ENCODE data around the gene PKNOX2.

The PKNOX2 gene

DNA sequence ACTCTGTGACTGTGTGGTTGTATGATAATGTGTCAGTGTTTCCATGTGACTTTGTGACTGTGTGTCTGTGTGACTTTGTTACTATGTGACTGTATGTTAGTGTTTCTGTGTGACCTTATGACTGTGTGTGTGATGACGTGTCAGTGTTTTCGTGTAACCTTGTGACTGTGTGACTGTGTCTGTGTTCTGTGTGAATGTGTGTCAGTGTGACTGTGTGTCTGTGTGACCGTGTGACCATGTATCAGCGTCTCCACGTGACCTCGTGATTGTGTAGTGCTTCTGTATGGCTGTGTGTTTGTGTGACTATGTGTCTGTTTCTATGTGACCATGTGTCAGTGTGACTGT is 9.5 kb upstream of the PKNOX2 start:
- no peak for DNase-seq (ENCODE audit: low read depth)

- DNase-seq (ENCODE audit: low read depth): no peak
Observed at GRCh38 chr11:125155767-125156166, 8.8 kb upstream of the PKNOX2 start.

DNA sequence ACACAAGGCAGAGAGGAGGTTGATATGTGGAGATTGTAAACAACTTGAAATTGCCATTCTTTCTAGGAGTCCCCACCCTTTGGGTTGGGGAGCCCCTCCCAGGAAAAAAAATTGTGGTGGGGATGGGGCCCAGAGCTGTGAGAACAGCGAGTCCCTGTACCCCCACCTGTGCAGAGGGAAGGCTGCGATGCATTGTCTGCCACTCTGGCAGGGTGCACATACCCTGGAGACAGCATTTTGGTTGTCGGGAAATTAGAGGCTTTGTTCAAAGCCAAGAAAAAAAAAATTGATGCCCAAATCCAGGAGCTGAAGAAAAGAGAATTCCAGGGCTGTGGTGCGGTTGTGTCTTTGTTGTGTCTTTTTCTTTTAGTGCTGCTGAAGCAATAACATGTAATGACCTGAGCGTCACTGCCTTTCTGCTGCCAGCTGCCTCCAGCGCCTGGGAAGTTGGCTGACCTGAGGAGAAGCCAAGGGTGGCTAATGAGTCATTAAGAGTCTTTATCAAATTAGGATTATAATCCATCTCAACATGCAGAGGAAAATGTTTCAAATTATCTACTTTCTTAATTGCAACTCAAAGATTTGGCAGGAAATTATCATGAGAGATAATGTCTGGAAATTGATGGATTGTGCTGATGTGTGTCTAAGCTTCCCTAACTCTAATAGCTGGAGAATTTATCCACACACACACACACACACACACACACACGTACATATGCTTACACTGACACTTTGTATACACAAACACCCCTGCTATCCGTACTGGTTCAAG is 8.0 kb upstream of the PKNOX2 start:
- no peak for DNase-seq (ENCODE audit: low read depth)

DNA sequence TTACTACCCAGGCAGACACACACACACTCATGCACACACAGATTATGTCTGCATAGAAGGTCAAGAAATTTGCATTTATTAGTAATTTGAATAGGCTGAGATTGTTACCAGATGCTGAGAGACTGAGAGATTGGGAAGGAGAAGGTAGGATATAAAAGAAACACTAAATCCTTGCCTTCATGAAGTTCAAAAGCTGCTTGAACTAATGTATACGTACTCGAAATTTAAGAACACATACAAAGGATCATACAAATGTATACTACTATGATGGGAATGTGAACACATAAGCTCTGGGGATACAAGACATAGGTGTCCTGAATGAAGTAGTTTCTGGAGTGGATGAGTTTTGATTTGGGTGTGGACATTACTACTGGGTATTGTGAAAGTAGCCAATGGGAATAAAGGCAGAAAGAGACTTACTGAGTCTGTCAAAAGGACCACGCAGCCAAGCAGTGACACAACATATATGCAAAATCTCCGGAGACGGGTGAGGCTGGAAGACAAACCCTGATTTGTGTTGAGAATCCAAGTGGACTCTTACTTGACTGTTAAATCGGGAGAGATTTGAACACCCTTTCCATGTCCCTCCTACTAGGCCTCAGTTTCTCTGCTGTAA is 7.3 kb upstream of the PKNOX2 start:
- DNase-seq (ENCODE audit: low read depth): no peak

GRCh38 chr11:125157953-125158680 is 6.4 kb upstream of the PKNOX2 start:
- DNase-seq (ENCODE audit: low read depth): no peak

DNA sequence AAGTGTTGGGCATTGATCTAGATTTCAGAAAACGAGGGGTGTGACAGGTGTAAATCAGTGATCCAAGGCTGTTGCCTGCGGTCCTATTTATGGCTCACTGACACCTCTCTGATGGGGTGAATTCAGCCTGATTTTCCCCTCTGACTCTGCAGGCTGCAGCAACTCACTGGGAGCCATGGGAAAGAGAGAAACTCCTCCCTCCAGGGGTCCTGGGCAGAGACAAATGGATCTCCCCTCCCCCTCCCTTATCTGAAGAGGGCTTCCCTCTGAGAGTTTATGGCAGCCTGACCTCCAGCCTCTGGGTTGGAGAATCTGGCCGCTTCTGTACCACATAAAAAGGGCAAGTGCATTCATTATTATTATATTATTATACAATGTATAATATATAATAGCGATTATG is 1.8 kb upstream of the PKNOX2 start:
- no peak for DNase-seq (ENCODE audit: low read depth)

DNA sequence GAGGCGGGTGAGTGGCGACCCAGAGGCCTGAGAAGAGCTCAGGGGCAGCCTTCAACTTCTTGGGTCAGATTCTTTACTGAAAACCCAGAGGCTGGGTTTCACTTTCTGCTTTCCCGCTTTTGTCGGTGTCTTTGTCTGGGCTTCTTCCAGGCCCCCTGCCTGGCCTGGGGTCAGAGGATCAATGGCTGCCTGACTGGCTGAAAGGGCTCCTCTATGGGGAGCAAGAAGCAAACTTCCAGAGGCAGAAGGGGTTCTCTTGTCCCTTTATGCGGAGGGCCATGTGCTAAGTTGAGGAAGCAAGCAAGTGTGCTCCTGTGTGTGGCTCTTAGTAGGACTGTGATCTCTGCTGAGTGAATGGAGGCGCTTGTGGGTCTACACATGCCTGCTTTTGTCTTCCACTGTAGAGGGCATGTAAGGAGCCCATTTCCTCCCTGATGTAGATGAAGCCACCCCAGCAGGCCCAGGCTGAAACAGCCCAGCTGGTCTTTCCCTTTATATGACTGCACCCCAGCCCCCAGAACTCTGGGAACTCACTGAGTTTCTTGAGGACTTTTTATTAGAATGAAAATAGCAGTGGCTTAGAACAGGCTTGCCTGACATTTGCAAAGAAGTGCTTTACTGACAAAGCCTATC is 1.0 kb upstream of the PKNOX2 start:
- no peak for DNase-seq (ENCODE audit: low read depth)

DNA sequence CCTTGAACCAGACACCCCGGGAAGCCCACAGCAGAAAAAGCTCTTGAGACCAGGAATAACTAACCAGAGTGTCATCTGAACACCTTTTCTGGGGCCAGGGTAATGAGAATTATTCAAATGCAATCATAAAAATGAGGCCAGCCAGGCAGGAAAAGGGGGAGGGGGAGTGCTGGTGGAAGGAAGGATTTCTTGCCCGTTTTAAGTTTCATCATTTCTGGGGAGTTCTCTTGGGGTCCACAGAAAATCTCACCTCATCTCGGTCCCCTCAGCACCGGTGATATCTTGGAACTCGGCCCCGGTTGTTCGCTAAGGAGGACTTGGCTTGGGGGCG is 495 bp upstream of the PKNOX2 start:
- DNase-seq (ENCODE audit: low read depth): no peak

- no peak for DNase-seq (ENCODE audit: low read depth)
Observed at GRCh38 chr11:125165111-125165842, 726 bp downstream of the PKNOX2 start.

DNA sequence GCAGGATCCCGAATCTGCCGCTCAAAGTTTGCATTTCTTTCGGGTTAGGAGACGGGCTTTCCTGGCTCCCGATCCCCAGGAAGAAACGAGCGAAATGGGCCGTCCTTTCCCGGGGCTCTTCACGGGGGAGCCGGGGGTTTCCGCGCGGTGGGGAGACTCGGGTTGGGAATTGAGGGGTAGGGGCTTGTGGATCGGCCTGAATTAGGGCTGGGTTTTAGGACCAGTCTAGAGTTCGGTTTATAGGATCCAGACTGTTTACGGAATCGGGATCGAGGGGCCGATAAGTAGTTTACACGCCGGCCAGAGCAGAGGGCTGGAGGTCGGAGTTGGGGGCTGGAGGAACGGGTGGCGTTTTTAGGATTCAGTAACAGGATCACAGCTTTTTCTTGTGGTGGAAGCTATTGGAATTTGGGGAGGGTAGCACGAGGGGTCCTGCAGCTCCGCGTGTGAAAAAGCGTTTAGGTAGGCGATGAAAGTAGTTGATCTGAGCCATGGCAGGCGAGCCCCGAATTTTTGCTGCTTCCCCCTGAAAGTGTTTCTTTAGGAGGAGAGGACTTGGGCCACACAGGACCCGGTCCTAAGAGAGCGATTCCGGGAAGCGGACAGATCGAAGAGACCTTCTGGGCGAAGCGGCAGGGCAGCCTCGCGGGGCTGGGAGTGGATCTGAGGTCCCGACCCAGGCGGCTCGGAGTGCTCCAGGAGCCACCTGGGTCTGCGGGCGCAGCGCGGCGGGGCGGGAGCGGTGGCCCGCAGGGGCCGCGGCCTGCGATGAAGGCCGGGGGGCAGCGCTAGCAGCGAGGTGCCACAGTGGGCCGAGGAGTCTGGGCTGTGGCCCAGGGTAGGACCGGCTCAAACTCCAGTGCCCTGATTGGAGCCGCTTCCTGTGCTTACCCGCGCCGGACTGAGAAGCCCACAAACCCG is 1.6 kb downstream of the PKNOX2 start:
- no peak for DNase-seq (ENCODE audit: low read depth)

DNA sequence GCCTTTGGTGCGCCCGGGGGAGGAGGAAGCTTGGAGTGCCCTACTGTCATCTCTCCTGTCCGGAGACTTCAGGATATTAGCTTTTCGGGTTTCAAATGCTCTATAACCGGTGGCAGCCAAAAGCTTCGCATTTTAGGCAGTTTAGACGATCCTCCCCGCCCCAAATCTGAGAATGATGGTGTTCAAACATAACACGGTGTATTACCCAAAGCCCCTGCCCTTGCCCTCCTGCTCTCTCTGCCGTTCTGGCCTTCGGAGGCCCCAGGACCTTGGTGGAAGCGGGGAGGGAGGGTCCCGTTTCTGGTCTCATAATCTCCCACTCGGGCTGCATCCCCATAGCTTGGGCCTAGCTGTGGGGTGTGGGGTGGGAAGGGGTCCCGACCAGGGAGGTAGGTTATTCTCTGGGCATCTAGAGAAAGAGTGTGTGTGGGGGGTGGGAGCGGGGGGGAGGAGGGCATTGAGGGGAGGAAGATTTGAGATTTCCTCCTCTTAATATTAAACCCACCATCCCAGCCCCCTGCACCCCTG is 2.3 kb downstream of the PKNOX2 start:
- no peak for DNase-seq (ENCODE audit: low read depth)

GRCh38 chr11:125167292-125167953 is 2.9 kb downstream of the PKNOX2 start:
- no peak for DNase-seq (ENCODE audit: low read depth)

DNA sequence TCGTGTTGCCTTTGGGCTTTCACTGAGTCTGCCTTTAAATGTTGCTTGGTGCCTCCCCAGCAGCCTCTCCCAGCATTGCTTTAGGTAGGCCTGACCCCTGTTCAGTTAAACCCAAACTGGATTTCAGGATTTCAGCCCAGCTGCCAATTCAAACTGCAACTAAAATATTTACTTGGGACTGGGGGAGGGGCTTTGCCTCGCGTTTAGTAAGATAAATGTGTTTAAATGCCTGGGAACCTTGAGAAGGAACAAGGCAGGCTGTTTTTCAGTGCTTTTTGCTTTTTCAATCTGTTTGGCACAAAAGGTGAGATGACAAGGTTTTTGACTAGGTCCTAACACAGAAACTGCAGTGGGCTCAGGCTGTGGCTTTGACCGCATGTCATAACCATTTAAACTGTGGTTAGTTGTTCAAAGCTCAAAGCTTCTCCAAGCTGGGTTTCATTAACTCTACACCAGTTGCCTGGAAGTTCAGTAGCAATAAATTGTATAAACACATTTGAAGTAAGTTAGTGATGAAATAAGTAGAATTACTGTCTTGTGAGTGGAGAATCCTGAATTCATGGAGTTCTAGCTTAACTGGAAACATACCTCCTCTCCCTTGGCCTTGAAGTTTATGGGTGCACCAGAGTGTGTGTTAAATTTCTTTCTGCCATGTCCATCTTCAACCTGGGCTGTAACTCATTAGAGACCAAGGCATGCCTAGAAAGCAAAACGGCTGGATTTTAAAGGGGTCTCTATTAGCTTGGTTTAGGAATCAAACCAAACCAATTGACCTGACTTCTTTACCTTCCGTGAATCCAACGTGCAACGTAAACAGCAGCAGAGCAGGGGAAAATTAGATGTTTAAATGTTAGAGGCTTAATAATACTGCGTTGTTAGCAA is 3.6 kb downstream of the PKNOX2 start:
- no peak for DNase-seq (ENCODE audit: low read depth)

DNA sequence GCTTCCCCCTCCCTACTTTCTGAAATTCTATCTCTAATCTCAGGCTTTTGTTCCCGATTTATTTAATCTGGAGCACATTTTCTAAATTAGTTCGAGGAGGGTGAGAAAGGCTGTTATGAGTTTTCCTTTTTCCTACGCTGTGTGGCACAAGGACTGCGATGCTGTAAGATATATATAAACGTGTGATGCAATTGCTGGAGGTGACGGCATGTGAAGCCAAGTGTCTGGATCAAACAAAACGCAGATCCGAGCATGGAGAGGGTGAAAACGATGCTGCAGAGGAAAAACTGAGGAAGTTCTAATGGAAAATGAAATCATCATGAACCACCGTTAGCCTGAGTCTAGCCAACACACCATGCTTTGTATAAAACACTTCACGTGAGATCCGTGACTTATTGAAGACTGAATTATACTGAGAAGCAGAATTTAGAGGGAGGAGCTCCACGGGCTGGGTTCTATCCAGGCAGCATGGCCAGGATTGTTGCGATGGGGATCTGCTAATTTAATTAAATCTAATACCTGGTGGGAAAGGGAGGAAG is 4.4 kb downstream of the PKNOX2 start:
- no peak for DNase-seq (ENCODE audit: low read depth)

DNA sequence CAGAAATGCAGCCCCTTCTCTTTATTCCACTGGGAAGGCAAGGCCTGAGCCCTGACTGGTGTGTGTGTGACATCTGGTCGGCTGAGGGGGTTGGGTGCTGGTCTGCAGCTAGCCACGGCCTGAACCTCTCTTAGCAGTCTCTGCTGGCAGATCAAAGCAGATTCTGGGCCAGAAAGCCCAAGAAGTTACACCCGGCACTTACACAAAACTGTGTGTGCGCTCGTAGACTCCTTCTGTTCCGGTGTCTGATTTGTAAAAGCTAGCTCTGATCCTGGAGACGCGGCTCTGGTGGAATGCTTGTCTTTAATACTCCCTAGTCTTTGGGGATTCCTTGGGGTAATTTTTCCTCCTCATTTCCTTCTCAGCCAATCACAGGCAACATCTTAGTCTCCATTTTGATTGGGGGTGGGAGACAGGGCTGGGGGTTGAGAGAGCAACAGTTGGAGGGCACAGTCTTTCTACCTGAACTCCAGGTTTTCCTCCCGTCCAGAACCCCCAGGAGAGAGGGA is 5.5 kb downstream of the PKNOX2 start:
- DNase-seq (ENCODE audit: low read depth): no peak

- no peak for DNase-seq (ENCODE audit: low read depth)
Observed at GRCh38 chr11:125170510-125171031, 6.0 kb downstream of the PKNOX2 start.

DNA sequence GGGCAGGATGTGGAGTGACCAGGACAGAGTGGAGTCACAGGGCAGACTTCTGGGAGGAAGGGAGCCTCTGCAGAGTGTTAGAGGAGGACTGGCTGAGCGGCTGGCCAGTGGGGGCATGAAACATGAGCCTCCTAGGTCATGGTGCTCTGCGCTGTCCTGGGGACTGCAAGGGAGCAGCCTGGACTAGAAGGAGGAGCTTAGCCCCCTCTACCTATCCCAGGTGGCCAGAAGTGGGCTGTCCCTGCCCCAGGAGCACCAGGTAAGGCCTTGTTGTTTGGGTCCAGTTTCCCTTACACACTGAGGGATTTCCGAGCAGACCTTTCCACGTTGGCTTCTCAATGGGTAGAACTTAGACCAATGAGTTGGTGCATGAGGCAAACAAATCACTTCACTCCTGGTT is 7.4 kb downstream of the PKNOX2 start:
- no peak for DNase-seq (ENCODE audit: low read depth)

GRCh38 chr11:125173027-125173426 is 8.5 kb downstream of the PKNOX2 start:
- no peak for DNase-seq (ENCODE audit: low read depth)

DNA sequence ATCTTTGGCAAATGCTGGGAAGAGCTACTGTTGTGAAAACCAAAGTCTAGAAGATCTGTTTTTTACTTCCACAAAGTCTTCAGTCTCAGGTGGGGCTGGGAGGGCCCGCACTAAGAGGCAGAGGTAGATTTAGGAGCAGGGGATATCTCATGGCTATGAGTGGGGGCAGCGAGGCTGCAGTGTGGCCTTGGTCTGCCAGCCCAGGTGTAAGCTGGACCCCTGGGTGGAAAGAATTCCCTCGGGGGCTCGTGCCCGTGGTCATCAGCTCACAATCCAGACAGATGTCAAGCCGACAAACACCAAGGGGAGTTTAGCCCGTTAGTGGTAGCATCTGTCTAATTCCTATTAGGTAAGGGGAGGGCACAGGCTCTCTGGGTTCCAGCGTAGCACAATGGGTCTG is 9.0 kb downstream of the PKNOX2 start:
- no peak for DNase-seq (ENCODE audit: low read depth)
